HepG2 (cell line): ENCODE results near the gene PIGL. TPM values are rescaled to one million over a fixed set of nuclear protein-coding genes. Genes with fewer than 3 reads are reported as not detected.

ENCODE experiments used
- ADNP ChIP-seq: sonication (generic); formaldehyde crosslinking; IDR thresholded peaks from 2 replicates; pipeline ENCODE4 v1.4.0; 2020; ENCODE audit warnings: missing genetic modification reagents
- ASH2L ChIP-seq: fragments of 300-600, 200-600 bp; sonication (generic); IDR thresholded peaks from 2 replicates; pipeline ENCODE4 v1.7.0; 2017; ENCODE audit warnings: low read depth, mild to moderate bottlenecking, moderate library complexity, mixed read lengths, low read length; ENCODE audit not compliant: insufficient read length
- CBFB ChIP-seq: sonication (generic); formaldehyde crosslinking; IDR thresholded peaks from 2 replicates; pipeline ENCODE4 v1.4.0; 2020; ENCODE audit warnings: missing genetic modification reagents
- DNMT1 ChIP-seq: sonication (generic); formaldehyde crosslinking; IDR thresholded peaks from 2 replicates; pipeline ENCODE4 v1.5.1; 2020; ENCODE audit warnings: mild to moderate bottlenecking, missing genetic modification reagents
- EEA1 ChIP-seq: sonication (generic); formaldehyde crosslinking; IDR thresholded peaks from 2 replicates; pipeline ENCODE4 v1.5.1; 2020; ENCODE audit warnings: mild to moderate bottlenecking, missing genetic modification reagents, borderline replicate concordance
- GABPA ChIP-seq, 2 experiments: IDR thresholded peaks; 2 replicates each; pipeline ENCODE4 v1.6.1; 2011 to 2016; ENCODE audit warnings: low read depth in 2 of 2, low read length in 1 of 2, missing biosample characterization in 1 of 2, missing genetic modification characterization in 1 of 2
- HNRNPH1 ChIP-seq: fragments of 200-400 bp; formaldehyde crosslinking; optimal IDR thresholded peaks from 2 replicates; pipeline ENCODE3; 2017; ENCODE audit warnings: mild to moderate bottlenecking, low read depth, low read length
- JUNB ChIP-seq: sonication (generic); formaldehyde crosslinking; IDR thresholded peaks from 2 replicates; pipeline ENCODE4 v1.8.0; 2022; ENCODE audit warnings: missing genetic modification reagents, mild to moderate bottlenecking, borderline replicate concordance
- NBN ChIP-seq: fragments of 450-650 bp; conservative IDR thresholded peaks from 2 replicates; pipeline ENCODE4 v1.6.1; 2017
- PCBP1 ChIP-seq: fragments of 200-400 bp; formaldehyde crosslinking; IDR thresholded peaks from 2 replicates; pipeline ENCODE4 v1.6.1; 2017; ENCODE audit warnings: mild to moderate bottlenecking, low read depth, low read length, borderline replicate concordance
- REL ChIP-seq: sonication (generic); formaldehyde crosslinking; conservative IDR thresholded peaks from 2 replicates; pipeline ENCODE4 v1.8.0; 2022; ENCODE audit warnings: mild to moderate bottlenecking, missing genetic modification reagents, moderate library complexity
- ZC3H13 ChIP-seq: sonication (generic); formaldehyde crosslinking; IDR thresholded peaks from 2 replicates; pipeline ENCODE4 v1.8.1; 2023; ENCODE audit warnings: mild to moderate bottlenecking, missing genetic modification reagents, moderate library complexity
- ZNF24 ChIP-seq: fragments of 450-650 bp; IDR thresholded peaks from 2 replicates; pipeline ENCODE4 v1.6.1; 2017; ENCODE audit warnings: antibody characterized with exemption, mild to moderate bottlenecking
- ZNF605 ChIP-seq: sonication (generic); formaldehyde crosslinking; IDR thresholded peaks from 2 replicates; pipeline ENCODE4 v1.8.0; 2022; ENCODE audit warnings: mild to moderate bottlenecking, missing genetic modification reagents
- ZSCAN29 ChIP-seq: sonication (generic); formaldehyde crosslinking; conservative IDR thresholded peaks from 2 replicates; pipeline ENCODE4 v1.4.0; 2020; ENCODE audit warnings: mild to moderate bottlenecking, missing genetic modification reagents
- polyA plus RNA-seq, 8 experiments: library from polyadenylated mRNA; depleted of rRNA in 3 of 8; stranded (reverse) in 7 of 8; unstranded in 1 of 8; fragments of >200 nt; fragmentation: Illumina TruSeq in 4 of 8; extraction: Trizol in 4 of 8; gene quantifications; 2 replicates each; pipeline versions ENCODE4 v1.2.1 to v1.2.3, GENCODE V29; 2011 to 2016; ENCODE audit warnings: low read depth in 4 of 8, missing spikeins in 1 of 8, mixed read lengths in 1 of 8; ENCODE audit not compliant: insufficient read depth in 1 of 8
- total RNA-seq, 5 experiments: library from RNA; depleted of rRNA; stranded (reverse); fragments of >200 nt; fragmentation: Illumina TruSeq; extraction: Trizol; gene quantifications; 2 replicates each; pipeline ENCODE4 v1.2.3, GENCODE V29; 2016; ENCODE audit warnings: low read depth in 1 of 5
- TF ChIP-seq, protein P1 (sequence below): sonication (generic); formaldehyde crosslinking; IDR thresholded peaks from 2 replicates; pipeline ENCODE4 v1.5.0; 2020; ENCODE audit warnings: mild to moderate bottlenecking, missing genetic modification reagents, borderline replicate concordance
- TF ChIP-seq, protein P2 (sequence below): sonication (generic); formaldehyde crosslinking; IDR thresholded peaks from 2 replicates; pipeline ENCODE4 v1.5.1; 2020; ENCODE audit warnings: missing genetic modification reagents, mild to moderate bottlenecking, borderline replicate concordance
- TF ChIP-seq, protein P3 (sequence below): IDR thresholded peaks from 2 replicates; pipeline ENCODE4 v1.6.1; 2018; ENCODE audit warnings: missing genetic modification reagents, mild to moderate bottlenecking, missing compliant biosample characterization
- TF ChIP-seq, protein P4 (sequence below): sonication (generic); formaldehyde crosslinking; IDR thresholded peaks from 2 replicates; pipeline ENCODE4 v1.5.1; 2020; ENCODE audit warnings: mild to moderate bottlenecking, missing genetic modification reagents, moderate library complexity
- TF ChIP-seq, protein P5 (sequence below): sonication (generic); formaldehyde crosslinking; IDR thresholded peaks from 2 replicates; pipeline ENCODE4 v1.4.0; 2020; ENCODE audit warnings: missing genetic modification reagents

The PIGL gene
- total and polyA plus RNA-seq, 2 of the 13 experiments (the other 11 are each of a cell fraction or from before 2014, with no cell fraction given): 28.5 to 63.8 TPM

DNA sequence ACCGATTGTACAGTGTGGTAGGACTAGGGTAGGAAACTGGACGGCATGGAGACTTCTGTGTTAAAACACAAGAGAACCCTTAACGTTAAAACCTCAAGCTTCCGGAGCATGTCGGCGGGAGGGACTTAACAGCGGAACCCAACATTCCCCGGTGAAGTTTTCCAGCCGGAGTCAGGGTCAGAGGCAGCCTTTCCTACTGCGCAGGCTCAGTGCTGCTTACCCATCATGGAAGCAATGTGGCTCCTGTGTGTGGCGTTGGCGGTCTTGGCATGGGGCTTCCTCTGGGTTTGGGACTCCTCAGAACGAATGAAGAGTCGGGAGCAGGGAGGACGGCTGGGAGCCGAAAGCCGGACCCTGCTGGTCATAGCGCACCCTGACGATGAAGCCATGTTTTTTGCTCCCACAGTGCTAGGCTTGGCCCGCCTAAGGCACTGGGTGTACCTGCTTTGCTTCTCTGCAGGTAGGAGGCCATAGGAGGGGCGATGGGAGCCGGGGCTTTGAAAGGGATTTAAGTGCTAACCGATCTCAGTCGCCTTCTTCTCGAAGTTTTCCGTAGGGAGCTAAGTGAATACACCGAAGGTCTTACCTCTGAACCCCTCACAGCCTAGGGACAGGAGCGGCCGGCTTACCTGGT is at the start of gene PIGL (continued):
- TF ChIP-seq, protein P1, sequence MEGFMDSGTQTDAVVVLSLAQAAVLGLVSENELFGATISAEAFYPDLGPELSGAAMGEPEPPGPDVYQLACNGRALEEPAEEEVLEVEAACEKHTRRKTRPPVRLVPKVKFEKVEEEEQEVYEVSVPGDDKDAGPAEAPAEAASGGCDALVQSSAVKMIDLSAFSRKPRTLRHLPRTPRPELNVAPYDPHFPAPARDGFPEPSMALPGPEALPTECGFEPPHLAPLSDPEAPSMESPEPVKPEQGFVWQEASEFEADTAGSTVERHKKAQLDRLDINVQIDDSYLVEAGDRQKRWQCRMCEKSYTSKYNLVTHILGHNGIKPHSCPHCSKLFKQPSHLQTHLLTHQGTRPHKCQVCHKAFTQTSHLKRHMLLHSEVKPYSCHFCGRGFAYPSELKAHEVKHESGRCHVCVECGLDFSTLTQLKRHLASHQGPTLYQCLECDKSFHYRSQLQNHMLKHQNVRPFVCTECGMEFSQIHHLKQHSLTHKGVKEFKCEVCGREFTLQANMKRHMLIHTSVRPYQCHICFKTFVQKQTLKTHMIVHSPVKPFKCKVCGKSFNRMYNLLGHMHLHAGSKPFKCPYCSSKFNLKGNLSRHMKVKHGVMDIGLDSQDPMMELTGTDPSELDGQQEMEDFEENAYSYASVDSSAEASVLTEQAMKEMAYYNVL (CRISPR knock-in tag): 0 out of 2 replicates have a peak, but pooled peaks have one; percentile 39
- TF ChIP-seq, protein P2, sequence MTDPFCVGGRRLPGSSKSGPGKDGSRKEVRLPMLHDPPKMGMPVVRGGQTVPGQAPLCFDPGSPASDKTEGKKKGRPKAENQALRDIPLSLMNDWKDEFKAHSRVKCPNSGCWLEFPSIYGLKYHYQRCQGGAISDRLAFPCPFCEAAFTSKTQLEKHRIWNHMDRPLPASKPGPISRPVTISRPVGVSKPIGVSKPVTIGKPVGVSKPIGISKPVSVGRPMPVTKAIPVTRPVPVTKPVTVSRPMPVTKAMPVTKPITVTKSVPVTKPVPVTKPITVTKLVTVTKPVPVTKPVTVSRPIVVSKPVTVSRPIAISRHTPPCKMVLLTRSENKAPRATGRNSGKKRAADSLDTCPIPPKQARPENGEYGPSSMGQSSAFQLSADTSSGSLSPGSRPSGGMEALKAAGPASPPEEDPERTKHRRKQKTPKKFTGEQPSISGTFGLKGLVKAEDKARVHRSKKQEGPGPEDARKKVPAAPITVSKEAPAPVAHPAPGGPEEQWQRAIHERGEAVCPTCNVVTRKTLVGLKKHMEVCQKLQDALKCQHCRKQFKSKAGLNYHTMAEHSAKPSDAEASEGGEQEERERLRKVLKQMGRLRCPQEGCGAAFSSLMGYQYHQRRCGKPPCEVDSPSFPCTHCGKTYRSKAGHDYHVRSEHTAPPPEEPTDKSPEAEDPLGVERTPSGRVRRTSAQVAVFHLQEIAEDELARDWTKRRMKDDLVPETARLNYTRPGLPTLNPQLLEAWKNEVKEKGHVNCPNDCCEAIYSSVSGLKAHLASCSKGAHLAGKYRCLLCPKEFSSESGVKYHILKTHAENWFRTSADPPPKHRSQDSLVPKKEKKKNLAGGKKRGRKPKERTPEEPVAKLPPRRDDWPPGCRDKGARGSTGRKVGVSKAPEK (CRISPR knock-in tag): peak; percentile 95; the same call in 1 of the 2 replicates
- no peak for TF ChIP-seq ADNP
- TF ChIP-seq REL: 0 out of 2 replicates have a peak, but pooled peaks have one; percentile 33
- peak; percentile 71; the same call in 1 of the 2 replicates for TF ChIP-seq EEA1 (CRISPR knock-in tag)
- TF ChIP-seq GABPA (IDR thresholded peaks at IDR 0.05; ENCODE audit: low read depth, low read length): peak; percentile 73
- TF ChIP-seq GABPA (CRISPR knock-in tag; IDR thresholded peaks at IDR 0.05; ENCODE audit: low read depth): peak; percentile 92
- TF ChIP-seq, protein P3, sequence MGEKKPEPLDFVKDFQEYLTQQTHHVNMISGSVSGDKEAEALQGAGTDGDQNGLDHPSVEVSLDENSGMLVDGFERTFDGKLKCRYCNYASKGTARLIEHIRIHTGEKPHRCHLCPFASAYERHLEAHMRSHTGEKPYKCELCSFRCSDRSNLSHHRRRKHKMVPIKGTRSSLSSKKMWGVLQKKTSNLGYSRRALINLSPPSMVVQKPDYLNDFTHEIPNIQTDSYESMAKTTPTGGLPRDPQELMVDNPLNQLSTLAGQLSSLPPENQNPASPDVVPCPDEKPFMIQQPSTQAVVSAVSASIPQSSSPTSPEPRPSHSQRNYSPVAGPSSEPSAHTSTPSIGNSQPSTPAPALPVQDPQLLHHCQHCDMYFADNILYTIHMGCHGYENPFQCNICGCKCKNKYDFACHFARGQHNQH (CRISPR knock-in tag): peak; percentile 94
- peak; percentile 48; the same call in 1 of the 2 replicates for TF ChIP-seq ZC3H13
- TF ChIP-seq HNRNPH1: no peak
- TF ChIP-seq NBN: no peak
- TF ChIP-seq, protein P4, sequence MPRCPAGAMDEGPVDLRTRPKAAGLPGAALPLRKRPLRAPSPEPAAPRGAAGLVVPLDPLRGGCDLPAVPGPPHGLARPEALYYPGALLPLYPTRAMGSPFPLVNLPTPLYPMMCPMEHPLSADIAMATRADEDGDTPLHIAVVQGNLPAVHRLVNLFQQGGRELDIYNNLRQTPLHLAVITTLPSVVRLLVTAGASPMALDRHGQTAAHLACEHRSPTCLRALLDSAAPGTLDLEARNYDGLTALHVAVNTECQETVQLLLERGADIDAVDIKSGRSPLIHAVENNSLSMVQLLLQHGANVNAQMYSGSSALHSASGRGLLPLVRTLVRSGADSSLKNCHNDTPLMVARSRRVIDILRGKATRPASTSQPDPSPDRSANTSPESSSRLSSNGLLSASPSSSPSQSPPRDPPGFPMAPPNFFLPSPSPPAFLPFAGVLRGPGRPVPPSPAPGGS (CRISPR knock-in tag): no peak
- peak; percentile 97 for TF ChIP-seq ASH2L
- 0 out of 2 replicates have a peak, but pooled peaks have one; percentile 59 for TF ChIP-seq DNMT1
- TF ChIP-seq CBFB (CRISPR knock-in tag): peak; percentile 90
- peak; percentile 85; the same call in 1 of the 2 replicates for TF ChIP-seq ZSCAN29 (CRISPR knock-in tag)
- no peak for TF ChIP-seq ZNF605 (CRISPR knock-in tag)
- TF ChIP-seq, protein P5, sequence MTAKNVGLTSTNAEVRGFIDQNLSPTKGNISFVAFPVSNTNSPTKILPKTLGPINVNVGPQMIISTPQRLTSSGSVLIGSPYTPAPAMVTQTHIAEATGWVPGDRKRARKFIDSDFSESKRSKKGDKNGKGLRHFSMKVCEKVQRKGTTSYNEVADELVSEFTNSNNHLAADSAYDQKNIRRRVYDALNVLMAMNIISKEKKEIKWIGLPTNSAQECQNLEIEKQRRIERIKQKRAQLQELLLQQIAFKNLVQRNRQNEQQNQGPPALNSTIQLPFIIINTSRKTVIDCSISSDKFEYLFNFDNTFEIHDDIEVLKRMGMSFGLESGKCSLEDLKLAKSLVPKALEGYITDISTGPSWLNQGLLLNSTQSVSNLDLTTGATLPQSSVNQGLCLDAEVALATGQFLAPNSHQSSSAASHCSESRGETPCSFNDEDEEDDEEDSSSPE (CRISPR knock-in tag): peak; percentile 70
- TF ChIP-seq JUNB (CRISPR knock-in tag): no peak
- 0 out of 2 replicates have a peak, but pooled peaks have one; percentile 37 for TF ChIP-seq PCBP1
- peak; percentile 50; the same call in 1 of the 2 replicates for TF ChIP-seq ZNF24
